OCI-LY3 (cell line): ENCODE results near the gene KLHL18.
"Not testable (repeated sequence)": the region's sequence is repeated elsewhere in the genome, so short reads cannot be mapped to it uniquely, and the experiment has no call there.

Experiments
- H2AFZ ChIP-seq: fragments of 200-600, 300-600 bp; shearing (Covaris generic); 2 replicates; pipeline ENCODE4 v1.6.0; 2014; ENCODE audit warnings: antibody characterized with exemption, low read depth, low read length
- H3K27ac ChIP-seq: fragments of 200-600, 300-600 bp; sonication (generic); 2 replicates; pipeline ENCODE4 v1.5.1; 2014; ENCODE audit warnings: mild to moderate bottlenecking, low read length, moderate library complexity, mixed read lengths
- H3K27me3 ChIP-seq: fragments of 200-600, 300-600 bp; sonication (generic); 2 replicates; pipeline ENCODE4 v1.6.1; 2014; ENCODE audit warnings: low read depth, low read length, mixed read lengths
- H3K36me3 ChIP-seq: fragments of 200-600, 300-600 bp; sonication (generic); replicated peaks from 2 replicates; pipeline ENCODE3; 2014; ENCODE audit warnings: low read depth, low read length, mixed read lengths
- H3K4me1 ChIP-seq: fragments of 300-600, 200-600 bp; sonication (generic); 2 replicates; pipeline ENCODE4 v1.6.1; 2014; ENCODE audit warnings: low read length, mixed read lengths
- H3K4me2 ChIP-seq: fragments of 200-600, 300-600 bp; sonication (generic); 2 replicates; pipeline ENCODE4 v1.6.1; 2014; ENCODE audit warnings: low read length, mixed read lengths
- H3K4me3 ChIP-seq: fragments of 300-600, 200-600 bp; sonication (generic); 2 replicates; pipeline ENCODE4 v1.5.1; 2014; ENCODE audit warnings: antibody characterized with exemption, mild to moderate bottlenecking, low read length, moderate library complexity
- H3K79me2 ChIP-seq: fragments of 300-600, 200-600 bp; shearing (Covaris generic); 2 replicates; pipeline ENCODE4 v1.6.1; 2014; ENCODE audit warnings: mild to moderate bottlenecking, low read length, mixed read lengths
- H3K9ac ChIP-seq: fragments of 300-600, 200-600 bp; shearing (Covaris generic); 2 replicates; pipeline ENCODE4 v1.6.0; 2014; ENCODE audit warnings: mild to moderate bottlenecking, low read length, moderate library complexity
- H3K9me3 ChIP-seq: fragments of 200-600, 300-600 bp; shearing (Covaris generic); 2 replicates; pipeline ENCODE4 v1.6.1; 2014; ENCODE audit warnings: low read length, mixed read lengths; ENCODE audit not compliant: insufficient read depth
- H4K20me1 ChIP-seq: fragments of 200-600, 300-600 bp; sonication (generic); 2 replicates; pipeline ENCODE4 v1.6.1; 2016; ENCODE audit warnings: low read length, mixed read lengths; ENCODE audit not compliant: insufficient read depth
- CTCF ChIP-seq: fragments of 200-600, 300-600 bp; sonication (generic); IDR thresholded peaks from 2 replicates; pipeline ENCODE4 v1.5.1; 2014; ENCODE audit warnings: antibody characterized with exemption, low read length, low read depth
- EZH2phosphoT487 ChIP-seq: fragments of 200-600 bp; shearing (Covaris generic); IDR thresholded peaks from 2 replicates; pipeline ENCODE4 v1.6.1; 2018; ENCODE audit warnings: antibody characterized with exemption, mixed run types, low read depth

The KLHL18 gene

GRCh38 chr3:47299381-47300318 lies 16.9 kb downstream of the KLHL18 start:
- Histone ChIP-seq H3K4me2 (no peak overlapping the region), H3K9me3 (no peaks in the 10 kb centered on the region), H3K79me2 (peaks cover 6% of the 10 kb centered on the region), H3K9ac (no peak overlapping the region), H4K20me1 (no peaks in the 10 kb centered on the region), H3K4me1 (no peaks in the 10 kb centered on the region), H3K27ac (no peak overlapping the region), H3K36me3 (peaks cover 11% of the 10 kb centered on the region), H3K27me3 (no peaks in the 10 kb centered on the region), H3K4me3 (no peak overlapping the region), H2AFZ (no peak overlapping the region)
- TF ChIP-seq CTCF (no peak), EZH2phosphoT487 (no peak)

GRCh38 chr3:47301456-47301855 lies 18.7 kb downstream of the KLHL18 start:
- peaks cover 21% of the 10 kb centered on the region for H3K36me3 ChIP-seq
- TF ChIP-seq CTCF (no peak), EZH2phosphoT487 (no peak)
- H3K27ac ChIP-seq = no peak overlapping the region
- no peak overlapping the region for H3K9ac ChIP-seq
- H3K4me2 ChIP-seq = no peak overlapping the region
- no peaks in the 10 kb centered on the region for H4K20me1 ChIP-seq
- no peak overlapping the region for H3K4me3 ChIP-seq
- H3K9me3 ChIP-seq = no peaks in the 10 kb centered on the region
- no peaks in the 10 kb centered on the region for H3K27me3 ChIP-seq
- H3K4me1 ChIP-seq = no peaks in the 10 kb centered on the region
- H3K79me2 ChIP-seq = peaks cover 10% of the 10 kb centered on the region
- no peak overlapping the region for H2AFZ ChIP-seq

GRCh38 chr3:47306022-47306421 lies 23.3 kb downstream of the KLHL18 start:
- Histone ChIP-seq H3K27ac (no peak overlapping the region), H3K79me2 (peaks cover 14% of the 10 kb centered on the region), H4K20me1 (no peaks in the 10 kb centered on the region), H3K4me3 (no peak overlapping the region), H3K9me3 (no peaks in the 10 kb centered on the region), H3K36me3 (peaks cover 29% of the 10 kb centered on the region), H3K27me3 (no peaks in the 10 kb centered on the region), H3K9ac (no peak overlapping the region), H2AFZ (no peak overlapping the region), H3K4me1 (no peaks in the 10 kb centered on the region), H3K4me2 (no peak overlapping the region)
- TF ChIP-seq EZH2phosphoT487 = no peak
- TF ChIP-seq CTCF = no peak

GRCh38 chr3:47309231-47309630 lies 26.5 kb downstream of the KLHL18 start:
- Histone ChIP-seq H3K79me2 (peaks cover 17% of the 10 kb centered on the region), H3K36me3 (peaks cover 22% of the 10 kb centered on the region)
- not testable (repeated sequence) for H3K4me3 ChIP-seq, H4K20me1 ChIP-seq, H3K9ac ChIP-seq, H2AFZ ChIP-seq, H3K27me3 ChIP-seq, H3K4me1 ChIP-seq, H3K9me3 ChIP-seq, H3K27ac ChIP-seq, H3K4me2 ChIP-seq
